ENCODE measurements around the gene EME1. TPM values are rescaled to one million over a fixed set of nuclear protein-coding genes. Genes with fewer than 3 reads are reported as not detected.

The EME1 gene
- total and polyA plus RNA-seq, 2 of the 13 experiments (the other 11 are each of a cell fraction or from before 2014, with no cell fraction given), result 20.7 to 24.6 TPM

- TF ChIP-seq HOMEZ (CRISPR knock-in tag; IDR thresholded peaks at IDR 0.05; ENCODE audit: low read depth) (no peak), TP53 (CRISPR knock-in tag; conservative IDR thresholded peaks at IDR 0.05) (0 out of 2 replicates have a peak, but pooled peaks have one; percentile 39), ZNF232 (CRISPR knock-in tag; IDR thresholded peaks at IDR 0.05; ENCODE audit: borderline replicate concordance) (peak; percentile 66; the same call in 1 of the 2 replicates), ZNF33A (CRISPR knock-in tag; IDR thresholded peaks at IDR 0.05; ENCODE audit: borderline replicate concordance) (no peak), PAX8 (CRISPR knock-in tag; IDR thresholded peaks at IDR 0.05; ENCODE audit: borderline replicate concordance) (no peak), TBL1XR1 (IDR thresholded peaks at IDR 0.05; ENCODE audit: borderline replicate concordance, low read length, partially characterized antibody) (no peak), MLXIP (CRISPR knock-in tag; IDR thresholded peaks at IDR 0.05; ENCODE audit: borderline replicate concordance) (no peak; the same call in 1 of the 2 replicates), MXD3 (CRISPR knock-in tag; IDR thresholded peaks at IDR 0.05) (peak; percentile 74; the same call in 1 of the 2 replicates), GPN1 (CRISPR knock-in tag; IDR thresholded peaks at IDR 0.05; ENCODE audit: borderline replicate concordance) (no peak; the same call in 1 of the 2 replicates), GMEB1 (CRISPR knock-in tag; IDR thresholded peaks at IDR 0.05; ENCODE audit: borderline replicate concordance) (no peak; the same call in 1 of the 2 replicates), NFKB2 (CRISPR knock-in tag; IDR thresholded peaks at IDR 0.05; ENCODE audit: borderline replicate concordance) (peak; percentile 92), DR1 (CRISPR knock-in tag; IDR thresholded peaks at IDR 0.05) (no peak; the same call in 1 of the 2 replicates), TFE3 (CRISPR knock-in tag; IDR thresholded peaks at IDR 0.05) (0 out of 2 replicates have a peak, but pooled peaks have one; percentile 30), KAT8 (CRISPR knock-in tag; IDR thresholded peaks at IDR 0.05) (peak; percentile 49; the same call in 1 of the 2 replicates), MAF1 (CRISPR knock-in tag; IDR thresholded peaks at IDR 0.05; ENCODE audit: borderline replicate concordance) (no peak)
Observed at GRCh38 chr17:50345432-50346312, 27.4 kb upstream of the EME1 start, which contains the start of gene XYLT2 (continued).
